Right hindlimb (tissue), 1 donor: ENCODE results near the gene ZNF423.
A peak's percentile ranks its signal among the peaks of the same experiment; 100 is the strongest.

Experiments used
- DNase-seq: peaks from one replicate; pipeline ENCODE4 v3.0.0-alpha.2; 2018

Gene ZNF423

DNA sequence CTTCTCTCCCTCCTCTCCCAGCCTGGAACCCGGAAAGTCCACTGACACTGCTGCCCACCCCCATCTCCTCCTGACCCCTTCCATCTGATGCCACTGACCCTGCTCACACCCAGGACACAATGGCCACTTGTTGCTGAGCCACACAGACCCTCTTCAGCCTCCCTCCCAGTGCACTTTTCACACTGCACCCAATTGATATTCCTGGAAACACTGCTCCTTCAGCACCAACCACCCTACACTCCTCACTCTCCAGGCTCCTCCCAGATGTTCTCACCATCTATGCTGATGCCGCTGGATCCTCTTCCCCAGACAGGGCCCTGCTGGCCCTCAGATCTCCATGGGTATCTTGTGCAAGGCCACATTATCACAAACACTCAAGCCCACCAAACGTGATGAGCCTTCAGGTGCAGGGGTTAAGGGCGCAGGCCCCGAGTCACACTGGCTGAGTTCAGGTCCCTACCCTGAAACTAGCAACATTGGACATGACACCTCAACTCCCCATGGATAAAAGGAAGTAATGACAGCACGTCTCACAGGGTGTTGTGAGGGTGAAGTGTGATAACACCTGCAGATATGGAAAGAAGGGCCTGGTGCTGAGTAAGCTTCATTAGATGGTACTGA, 238.1 kb downstream of the ZNF423 start:
- DNase-seq, result peak; percentile 7

DNA sequence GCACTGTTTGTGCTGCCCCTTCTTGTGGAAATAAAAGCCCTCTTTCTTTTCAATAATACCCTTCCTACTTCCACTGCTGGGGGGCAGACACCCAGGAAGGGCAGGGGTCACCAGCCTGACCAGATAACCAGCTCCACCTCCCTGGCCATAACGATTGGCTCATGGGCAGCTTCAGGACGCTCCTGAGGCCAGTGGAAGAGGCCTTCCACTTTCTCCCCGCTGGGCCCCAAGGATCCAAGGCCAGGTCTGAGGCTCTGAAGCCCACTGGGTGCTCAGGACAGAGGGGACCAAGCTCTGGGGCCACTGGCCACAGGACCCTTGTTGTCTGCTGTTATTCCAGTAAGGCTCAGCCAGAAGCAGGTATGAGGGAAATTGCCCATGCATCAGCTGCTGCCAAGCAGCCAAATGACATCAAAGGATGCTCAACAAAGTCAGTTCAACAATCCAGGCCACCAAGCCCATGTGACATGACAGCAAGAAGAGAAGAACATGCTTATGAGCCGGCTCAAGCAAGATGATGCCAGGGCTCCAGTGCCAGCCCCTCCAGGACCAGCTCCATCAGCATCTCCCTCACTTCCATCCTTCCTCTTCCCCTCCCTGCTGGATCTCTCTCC, 238.8 kb downstream of the ZNF423 start:
- DNase-seq, result peak; percentile 19

DNA sequence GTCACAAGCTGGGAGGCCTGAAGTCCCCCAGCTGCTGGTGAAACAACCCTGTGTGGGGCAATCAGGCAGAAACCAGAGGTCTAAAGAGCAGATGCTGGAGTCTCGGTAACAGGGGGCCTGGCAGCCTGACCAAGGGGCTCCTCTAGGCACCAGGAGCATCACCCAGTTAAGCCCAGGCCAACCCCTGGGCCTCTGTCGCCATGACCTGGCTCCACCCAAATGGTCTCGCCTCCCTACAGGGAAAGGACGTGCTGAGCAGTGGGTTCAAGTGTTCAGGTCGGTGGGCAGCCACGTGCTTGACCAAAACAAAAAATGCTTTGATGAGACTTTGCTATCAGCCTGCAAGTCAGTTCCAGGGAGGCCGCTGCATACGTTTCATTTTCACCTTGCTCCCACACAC, 240.3 kb downstream of the ZNF423 start:
- peak; percentile 12 for DNase-seq

DNA sequence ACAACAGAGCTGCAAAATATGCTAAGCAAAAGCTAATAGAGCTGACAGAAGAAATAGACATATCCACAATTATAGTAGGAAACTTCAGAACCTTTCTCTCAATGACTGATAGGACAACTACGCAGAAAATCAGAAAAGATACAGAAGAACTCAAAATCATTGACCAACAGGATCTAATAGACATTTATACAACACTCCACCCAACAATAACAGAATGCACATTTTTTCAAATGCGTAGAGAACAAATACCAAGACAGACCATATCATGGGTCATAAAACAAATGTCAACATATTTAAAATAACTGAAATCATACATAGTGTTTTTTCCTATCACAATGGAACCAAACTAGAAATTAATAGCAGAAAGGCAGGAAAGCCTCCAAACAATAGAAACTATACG, 244.9 kb downstream of the ZNF423 start:
- DNase-seq, result no peak

DNA sequence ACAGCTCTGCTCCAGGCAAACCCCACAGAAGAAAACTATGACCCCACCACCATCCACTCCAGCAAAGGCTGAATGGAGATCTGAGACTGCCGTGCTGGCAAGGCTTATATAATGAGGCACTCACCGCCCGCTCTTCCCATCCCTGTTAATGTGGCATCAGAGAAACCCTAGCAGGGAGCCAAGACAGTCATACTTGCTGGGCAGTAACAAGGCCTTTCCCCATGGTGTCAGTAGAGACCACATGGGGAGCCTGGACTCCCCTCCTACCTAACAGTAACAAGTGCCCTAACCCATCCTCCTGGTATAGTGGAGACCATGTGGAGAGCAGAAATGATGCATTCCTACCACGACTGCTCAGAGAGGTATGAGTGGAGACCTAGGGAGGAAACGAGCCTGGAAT, 247.1 kb downstream of the ZNF423 start:
- DNase-seq, result peak; percentile 38

DNA sequence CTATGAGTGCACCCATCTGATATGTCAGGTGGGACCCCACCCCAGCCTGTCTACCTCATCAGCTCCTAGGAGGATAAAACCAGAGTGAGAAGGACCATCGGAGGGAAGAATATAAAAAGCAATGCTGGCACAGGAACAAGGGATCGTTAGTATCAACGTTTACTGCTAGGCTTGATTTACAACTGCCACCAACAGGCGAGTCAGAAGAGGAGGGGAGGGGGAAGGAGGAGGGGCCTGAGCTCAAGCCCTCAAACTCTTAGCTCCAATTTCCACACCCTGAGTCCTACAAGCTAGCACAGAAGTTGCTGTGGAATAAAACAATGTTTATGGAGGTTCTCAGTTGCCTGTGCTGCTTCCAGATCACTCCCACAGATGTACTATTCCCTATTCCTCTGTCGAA, 247.8 kb downstream of the ZNF423 start:
- peak; percentile 39 for DNase-seq

- DNase-seq, result peak; percentile 12
These were observed 250.2 kb downstream of the ZNF423 start for GRCh38 chr16:49605536-49606254.

GRCh38 chr16:49604602-49605001, 251.3 kb downstream of the ZNF423 start:
- no peak for DNase-seq

DNA sequence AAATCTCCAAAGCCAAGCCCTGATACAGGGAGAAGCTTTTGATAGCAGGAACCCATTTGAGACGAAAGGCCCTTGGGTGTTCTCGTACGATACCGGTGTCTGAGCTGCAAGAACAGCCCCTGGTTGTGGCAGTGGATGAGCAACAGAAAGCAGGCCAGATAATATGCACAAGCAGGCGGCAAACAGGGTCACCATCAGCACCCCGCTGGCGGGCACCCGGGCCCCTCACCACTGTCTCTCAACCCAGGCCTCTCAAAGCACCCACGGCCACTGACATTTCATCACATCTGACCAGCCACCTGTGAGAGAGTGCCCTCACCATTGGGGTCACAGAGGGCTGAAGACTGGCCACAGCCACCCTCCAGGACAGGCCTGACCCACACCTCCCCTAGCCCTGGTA, 252.0 kb downstream of the ZNF423 start:
- peak; percentile 13 for DNase-seq

GRCh38 chr16:49602976-49603310, 253.0 kb downstream of the ZNF423 start:
- peak; percentile 15 for DNase-seq

DNA sequence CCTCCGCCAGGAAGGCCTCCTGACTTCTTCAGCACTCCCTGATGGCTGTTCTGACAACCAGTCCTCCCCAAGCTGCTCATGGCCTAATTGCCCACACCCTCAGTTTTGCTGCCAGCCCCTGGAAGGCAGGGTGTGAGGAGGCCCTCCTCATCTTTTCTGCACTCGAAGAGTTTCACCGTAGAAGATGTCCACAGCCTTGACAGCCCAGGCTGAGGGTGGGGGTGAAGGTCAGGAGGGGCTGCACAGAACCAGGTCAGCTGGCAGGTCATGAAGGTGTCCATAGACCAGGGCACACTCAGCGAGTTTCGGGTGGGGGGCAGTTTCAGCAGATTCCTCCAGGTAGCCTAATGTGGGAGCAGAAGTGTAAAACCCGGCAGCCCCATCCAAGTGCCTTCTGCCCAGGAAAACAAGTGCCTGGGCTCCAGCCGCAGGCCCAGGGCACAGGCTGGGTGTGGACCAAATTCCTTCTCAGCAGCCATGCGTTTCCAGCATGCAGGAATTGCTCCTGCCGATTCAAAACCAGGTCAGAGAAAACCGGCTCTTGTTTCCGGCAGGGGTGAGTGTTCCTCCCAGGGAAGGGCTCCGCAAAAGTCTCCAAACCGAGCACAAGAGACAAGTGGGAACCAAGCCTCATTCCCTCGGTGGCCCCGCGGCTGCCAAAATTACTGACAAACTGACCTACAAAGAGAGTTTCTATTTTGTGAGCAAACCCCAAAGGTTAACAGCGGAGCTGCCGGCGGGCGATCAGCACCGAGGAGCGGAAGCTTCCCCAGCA, 253.5 kb downstream of the ZNF423 start:
- DNase-seq, result peak; percentile 36

DNA sequence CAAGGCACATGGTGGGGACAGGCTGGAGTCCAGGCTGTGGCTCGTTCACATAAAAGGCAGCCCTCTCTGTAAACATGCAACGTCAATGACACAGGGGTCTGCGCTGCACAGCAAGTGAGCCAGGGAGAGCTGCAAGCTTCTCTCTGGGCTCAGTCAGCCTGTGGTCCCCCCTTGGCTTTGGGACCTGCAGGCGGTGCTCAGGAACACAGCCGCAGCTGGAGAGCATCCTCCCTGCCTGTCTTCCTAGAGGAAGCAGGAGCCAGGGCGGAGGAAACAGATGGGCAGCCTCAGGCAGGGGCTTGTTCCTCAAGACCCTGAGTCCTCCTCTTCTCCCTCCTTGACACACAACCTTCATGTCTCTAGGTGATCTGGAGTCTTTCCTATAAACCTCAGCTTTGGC, 254.3 kb downstream of the ZNF423 start:
- peak; percentile 15 for DNase-seq

- DNase-seq, result peak; percentile 3
These were observed 254.9 kb downstream of the ZNF423 start for GRCh38 chr16:49600976-49601375.

GRCh38 chr16:49600536-49600935, 255.4 kb downstream of the ZNF423 start:
- peak; percentile 6 for DNase-seq

DNA sequence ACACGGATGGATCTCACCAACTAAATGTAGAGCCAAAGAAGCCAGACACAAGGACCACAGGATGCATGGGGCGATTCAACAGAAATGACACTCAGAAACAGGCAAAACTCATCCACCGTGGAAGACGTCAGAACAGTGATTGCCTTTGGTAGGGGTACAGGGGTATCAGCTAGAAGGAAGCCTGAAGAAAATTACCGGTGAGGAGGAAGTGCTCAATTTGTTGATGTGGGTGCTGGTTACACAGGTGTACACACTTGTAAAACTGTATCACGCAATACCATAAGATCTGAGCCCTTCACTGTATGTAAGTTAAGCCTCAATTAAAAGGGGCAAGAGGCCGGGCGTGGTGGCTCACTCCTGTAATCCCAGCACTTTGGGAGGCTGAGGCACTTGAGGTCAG, 256.2 kb downstream of the ZNF423 start:
- DNase-seq, result no peak

DNA sequence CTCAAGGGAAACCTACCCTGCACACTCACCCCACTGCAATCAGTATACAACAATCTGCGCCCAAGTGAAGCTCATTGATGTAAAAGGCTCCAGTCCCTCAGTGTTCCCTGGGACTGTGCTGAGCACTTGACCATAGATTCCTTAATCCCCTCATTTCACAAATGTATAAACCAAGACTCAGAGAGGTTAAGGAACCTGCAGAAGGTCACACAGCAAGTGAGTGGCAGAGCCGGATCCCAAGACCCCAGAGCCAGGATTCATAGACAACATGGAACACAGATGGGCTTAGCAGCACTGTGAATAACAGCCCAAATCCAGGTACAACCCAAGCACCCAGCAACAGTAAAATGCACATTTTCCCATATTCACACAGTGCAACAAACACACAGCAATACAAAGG, 256.6 kb downstream of the ZNF423 start:
- peak; percentile 4 for DNase-seq

GRCh38 chr16:49598383-49599170, 257.3 kb downstream of the ZNF423 start:
- DNase-seq, result peak; percentile 15

DNA sequence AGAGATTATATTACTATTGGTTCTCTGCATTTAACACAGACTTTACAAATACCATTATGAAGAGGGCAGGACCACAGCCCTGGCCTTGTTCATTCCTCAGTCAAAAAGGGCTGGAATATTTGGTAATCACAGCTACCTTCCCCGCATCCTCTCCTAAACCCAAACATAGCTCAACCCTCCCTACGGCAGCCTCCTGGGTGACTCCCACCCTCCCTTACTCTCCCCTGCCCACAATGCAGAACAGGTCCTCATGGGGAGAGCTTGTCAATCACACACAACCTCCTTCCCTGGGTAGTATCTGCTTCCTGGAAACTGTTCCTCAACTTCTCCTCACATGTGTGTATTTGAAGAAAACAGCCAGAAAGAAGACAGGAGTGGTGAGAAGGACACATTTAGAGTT, 258.1 kb downstream of the ZNF423 start:
- peak; percentile 9 for DNase-seq

GRCh38 chr16:49596648-49597291, 259.1 kb downstream of the ZNF423 start:
- peak; percentile 72 for DNase-seq

DNA sequence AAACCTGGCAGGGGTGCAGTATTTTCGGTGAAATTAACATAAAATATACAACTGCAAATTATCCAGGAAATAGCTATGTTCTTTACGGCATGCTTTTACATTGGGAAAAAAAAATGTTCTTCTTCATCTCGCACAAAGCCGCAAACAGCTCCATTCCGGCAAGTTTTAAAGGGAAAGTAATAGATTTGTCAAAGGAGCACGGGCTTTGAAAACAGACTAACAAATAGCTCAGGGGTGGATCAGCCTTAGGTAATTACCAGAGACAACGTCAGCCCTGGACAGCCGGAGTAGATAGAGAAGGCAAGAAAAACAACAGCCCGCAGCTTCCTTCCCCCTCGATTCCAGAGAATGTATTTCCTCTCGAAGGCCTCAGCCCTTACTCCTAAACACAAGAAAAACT, 259.8 kb downstream of the ZNF423 start:
- DNase-seq, result peak; percentile 41

DNA sequence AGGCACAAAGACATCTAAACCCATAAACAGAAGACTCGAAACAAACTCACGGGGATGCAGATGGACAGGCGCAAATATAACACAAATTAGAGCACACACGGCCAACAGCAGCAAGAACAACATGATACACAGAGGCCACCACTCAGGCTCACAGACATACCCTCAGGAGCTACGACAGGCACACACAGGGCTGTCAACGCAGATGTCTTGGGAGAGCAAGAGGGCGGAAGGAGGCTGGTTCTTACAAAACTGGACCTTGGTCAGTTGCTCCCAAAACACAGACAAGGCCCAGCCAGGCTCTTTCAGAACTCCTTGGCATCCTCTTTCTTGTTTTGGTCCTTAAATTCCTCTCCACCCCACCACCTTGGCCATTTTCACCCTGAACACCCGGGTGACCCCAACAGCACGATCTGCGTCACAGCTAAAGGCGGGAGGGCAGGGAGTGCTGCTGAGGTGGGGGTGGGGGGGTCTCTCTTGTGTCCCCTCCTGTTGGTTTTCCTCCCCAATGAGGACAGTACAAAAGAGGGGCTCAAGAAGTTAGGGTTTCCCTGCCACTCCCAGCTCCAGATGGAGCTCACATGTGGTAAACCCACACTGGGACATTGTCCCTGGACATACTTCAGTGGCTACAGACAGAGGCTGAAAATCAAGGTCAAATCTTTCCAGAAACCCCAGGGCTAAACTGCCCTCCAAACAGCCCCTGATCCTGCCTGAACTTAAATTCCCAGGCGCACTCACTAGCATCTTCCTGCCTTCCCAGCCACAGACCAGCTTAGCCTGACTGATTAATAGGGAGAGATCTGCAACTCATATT, 261.0 kb downstream of the ZNF423 start:
- DNase-seq, result peak; percentile 15
